Stimulated activated CD4-positive, alpha-beta T cell treated with anti-CD3 and anti-CD28 coated beads, TNF-alpha, amount 100 ng/mL, for 1 hour (primary cell): ENCODE data around the gene AFF1.
"Not testable (repeated sequence)": the region's sequence is repeated elsewhere in the genome, so short reads cannot be mapped to it uniquely, and the experiment has no call there.

Experiments used
- DNase-seq, 3 donors: peaks; one replicate each; pipeline ENCODE4 v3.0.0-alpha.2; 2020; ENCODE audit warnings: low read depth in 3 of 3, low spot score in 1 of 3

The AFF1 gene

DNA sequence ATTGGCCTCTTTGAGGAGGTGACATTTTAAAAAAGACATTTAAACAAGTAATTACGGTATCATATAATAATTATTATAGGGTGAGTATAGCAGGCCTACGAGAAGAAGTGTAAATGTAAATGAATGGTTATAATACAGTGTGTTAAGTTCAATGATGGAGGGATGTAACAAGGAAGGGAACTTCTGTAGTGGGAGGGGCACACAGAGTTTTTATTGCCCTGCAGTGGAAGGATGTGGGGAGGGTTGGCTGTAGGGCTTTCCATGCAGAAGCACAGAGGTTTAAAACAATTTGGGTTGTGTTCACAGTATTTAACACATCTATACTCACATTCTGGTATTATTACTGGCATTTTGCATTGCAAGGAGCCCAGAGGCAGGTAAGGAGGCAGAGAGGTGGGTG is 41.1 kb downstream of the AFF1 start:
- DNase-seq: no peak

DNA sequence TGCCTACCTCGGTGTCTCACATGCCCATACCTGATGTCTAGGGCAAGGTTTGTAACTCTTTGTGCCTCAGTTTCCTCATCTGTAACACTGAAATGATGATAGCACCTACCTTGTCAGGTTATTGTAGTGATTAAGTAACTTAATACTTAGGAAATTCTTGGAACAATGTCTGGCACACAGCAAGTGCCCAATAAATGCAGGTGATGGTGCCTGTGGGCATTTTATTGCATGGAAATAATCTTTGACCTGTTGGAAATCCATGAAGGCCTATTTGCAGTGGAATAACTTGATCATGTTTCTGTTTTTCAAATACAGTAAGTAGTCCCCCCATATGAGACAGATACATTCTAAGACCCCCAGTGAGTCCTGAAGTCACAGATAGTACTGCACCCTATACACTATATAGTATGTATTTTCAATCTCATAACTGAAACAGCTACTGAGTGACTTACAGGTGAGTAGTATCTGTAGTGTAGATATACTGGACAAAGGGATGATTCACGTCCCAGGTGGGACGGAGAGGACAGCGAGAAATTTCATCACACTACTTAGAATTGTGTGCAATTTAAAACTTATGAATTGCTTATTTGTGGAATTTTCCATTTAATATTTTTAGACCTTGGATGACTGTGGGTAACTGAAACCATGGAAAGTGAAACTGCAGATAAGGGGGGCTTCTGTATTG is 42.1 kb downstream of the AFF1 start:
- DNase-seq: no peak

DNA sequence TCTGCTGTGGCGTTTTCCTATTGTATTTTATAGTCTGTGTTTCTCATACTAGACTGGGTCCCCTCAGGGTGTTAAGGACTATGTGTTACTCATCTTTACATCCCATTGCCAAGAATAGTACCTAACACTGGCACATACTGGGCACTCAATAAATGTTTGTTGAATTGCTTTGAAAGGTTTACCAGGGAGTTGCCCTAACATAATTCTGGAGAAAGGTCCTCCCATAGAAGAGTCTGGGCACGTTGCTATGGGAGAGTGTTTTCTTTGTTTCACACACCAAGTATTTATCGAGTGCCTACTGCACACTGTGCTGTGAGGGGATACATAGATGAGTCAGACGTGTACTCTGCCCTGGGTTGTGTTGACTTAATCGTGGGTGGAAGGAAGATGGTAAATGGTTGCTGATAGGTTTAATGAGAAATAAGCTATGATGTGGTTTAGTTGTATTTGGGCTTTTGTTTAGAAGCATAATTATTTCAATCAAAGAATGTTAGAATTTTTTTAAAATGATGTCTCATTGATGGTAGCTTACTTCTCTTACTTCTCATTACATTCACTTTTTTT is 42.9 kb downstream of the AFF1 start:
- no peak for DNase-seq

DNA sequence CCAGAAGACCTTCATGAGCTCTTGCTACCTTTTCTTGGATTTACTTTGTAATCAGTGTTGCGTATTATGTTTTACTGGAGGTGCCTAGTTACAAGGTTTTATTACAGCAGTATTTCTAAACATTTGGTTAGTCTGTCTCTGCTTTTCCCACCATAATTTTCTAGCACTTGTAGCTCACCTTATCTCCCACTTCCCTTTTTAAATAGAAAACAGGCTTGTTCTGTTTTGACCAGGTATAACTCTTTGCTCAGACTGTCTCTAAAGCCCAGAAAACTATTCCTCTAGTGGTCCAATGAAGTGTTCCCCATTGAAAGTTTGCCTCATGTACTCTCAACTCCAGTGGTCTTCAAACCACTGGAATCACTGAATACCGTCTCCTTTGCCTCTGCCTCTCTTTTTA is 43.9 kb downstream of the AFF1 start:
- no peak for DNase-seq

DNA sequence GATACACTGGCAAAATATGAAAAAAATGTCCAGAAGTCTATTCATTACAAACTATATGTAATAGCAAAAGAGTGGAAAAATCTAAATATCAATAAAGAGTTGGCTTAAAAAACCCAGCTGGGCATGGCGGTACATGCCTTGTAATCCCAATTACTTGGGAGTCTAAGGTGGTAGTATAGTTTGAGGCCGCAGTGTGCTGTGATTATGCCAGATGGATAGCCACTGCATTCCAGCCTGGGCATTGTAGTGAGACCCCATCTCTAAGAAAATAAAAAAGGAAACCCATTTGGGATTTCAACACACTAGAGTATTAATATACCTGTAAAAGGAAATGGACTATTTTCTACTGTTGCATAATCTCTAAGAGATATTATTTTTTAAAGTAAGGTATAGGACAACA is 45.4 kb downstream of the AFF1 start:
- DNase-seq: no peak

DNA sequence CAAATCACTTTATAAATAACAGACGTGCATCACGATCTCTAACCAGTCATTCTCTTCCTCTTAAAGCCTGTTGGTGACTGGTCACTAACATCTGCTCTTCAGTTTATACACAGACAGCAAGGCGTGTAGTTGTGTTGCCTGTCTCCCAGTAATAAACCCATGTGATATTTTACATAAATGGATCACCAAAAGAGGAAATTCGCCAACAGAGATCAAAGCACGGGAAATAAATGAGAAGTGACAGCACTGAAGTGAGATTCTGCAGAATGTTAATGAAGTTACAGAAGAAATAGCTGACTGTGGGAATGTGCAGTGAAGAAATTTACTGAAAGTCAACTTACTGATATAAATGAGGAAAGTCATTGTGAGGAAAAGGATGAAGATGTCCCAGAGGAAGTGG is 47.0 kb downstream of the AFF1 start:
- no peak for DNase-seq

DNA sequence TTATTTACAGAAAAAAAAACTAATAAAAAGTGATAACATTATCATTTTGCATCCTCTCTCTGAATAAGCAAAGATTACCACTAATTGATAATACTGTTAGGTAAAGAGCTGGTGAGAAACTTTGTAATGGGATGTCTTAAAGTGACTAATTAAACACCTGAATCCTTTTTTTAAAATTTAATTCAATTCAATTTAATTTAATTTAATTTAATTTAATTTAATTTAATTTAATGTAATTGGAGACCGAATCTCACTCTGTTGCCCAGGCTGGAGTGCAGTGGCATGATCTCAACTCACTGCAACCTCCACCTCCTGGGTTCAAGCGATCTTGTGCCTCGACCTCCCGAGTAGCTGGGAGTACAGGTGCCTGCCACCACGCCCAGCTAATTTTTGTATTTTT is 51.0 kb downstream of the AFF1 start:
- DNase-seq: not testable (repeated sequence)

- DNase-seq: not testable (repeated sequence)
These were observed 54.8 kb downstream of the AFF1 start for GRCh38 chr4:86989658-86990057.

DNA sequence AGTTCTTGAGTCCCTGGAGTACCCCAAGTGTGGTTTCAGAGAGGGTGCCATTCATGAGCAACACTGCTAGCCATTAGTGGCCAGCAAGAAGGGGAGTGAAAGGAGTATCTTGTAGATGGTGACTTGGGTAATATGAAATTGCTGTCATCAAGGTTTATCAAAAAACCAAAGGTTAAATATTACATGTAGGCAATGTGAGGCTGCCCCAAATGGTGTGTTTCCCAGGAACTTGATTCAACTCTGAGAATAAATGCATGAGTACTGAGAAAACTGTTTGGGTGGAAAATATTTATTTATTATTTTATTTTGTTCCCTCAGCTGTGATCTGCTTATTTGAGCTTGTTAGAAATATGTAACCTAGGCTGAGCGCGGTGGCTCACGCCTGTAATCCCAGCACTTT is 55.7 kb downstream of the AFF1 start:
- no peak for DNase-seq

DNA sequence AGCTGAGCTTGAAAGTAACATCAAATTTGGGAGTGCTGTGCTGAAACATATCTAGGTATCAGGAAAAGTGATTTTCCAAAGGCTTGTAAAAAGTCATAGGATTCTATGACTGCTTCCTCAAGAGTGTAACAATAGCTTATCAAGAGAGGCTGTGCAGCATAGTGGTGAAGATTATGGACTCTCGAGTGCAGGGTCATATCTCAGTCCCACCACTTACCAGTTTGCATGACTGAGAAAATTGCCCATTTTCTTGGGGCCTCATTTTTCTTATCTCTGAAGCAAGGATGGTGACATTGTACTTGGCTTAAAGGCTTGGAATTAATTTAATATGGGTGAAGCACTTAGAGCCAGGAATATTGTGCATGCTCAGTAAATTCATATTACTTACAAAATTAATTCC is 57.2 kb downstream of the AFF1 start:
- no peak for DNase-seq

DNA sequence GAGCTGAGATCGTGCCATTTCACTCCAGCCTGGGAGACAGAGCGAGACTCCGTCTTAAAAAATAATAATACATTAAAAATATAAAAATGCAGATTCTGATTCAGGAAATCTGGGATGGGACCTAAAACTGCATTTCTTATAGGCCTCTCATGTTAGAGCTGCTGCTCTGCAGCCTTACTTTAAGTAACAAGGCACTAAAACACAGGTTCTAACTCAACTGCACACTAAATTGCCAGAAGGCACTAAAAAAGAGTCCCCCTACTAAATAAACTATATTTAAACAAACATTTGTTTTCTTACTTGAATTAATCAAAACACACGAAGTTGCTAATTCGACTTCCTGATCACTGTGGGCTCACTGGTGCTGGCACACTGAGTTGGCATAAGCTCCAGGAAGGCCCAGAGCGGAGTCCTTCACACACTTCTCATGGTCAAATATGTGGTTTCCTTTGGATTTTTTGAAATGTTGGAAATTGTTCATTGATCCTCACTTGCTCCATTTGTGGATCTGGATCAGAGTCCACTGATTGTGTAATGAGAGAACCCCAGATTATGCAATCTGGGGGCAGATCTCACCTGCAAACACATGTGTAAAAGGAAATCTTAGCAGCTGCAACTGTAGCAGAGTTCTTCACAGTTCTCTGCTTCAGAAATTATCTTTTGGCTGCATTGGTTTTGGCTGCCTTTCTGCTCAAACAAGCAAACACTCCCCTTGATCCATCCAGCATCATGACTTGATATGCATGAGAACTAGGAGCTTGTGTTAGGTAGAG is 59.3 kb downstream of the AFF1 start:
- DNase-seq: no peak

- DNase-seq: no peak
These were observed 59.9 kb downstream of the AFF1 start for GRCh38 chr4:86994686-86995085.

DNA sequence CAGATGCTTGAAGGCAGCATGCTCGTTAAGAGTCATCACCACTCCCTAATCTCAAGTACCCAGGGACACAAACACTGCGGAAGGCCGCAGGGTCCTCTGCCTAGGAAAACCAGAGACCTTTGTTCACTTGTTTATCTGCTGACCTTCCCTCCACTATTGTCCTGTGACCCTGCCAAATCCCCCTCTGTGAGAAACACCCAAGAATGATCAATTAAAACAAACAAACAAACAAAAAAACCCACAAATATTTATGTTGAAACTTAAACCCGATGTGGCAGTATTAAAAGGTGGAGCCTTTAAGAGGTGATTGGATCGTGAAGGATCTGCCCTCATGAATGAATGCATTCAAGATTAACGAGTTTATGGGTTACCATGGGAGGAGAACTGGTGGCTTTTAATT is 61.7 kb downstream of the AFF1 start:
- not testable (repeated sequence) for DNase-seq

- DNase-seq: no peak
These were observed 64.4 kb downstream of the AFF1 start for GRCh38 chr4:86999136-86999643.

- DNase-seq: no peak
These were observed 67.9 kb downstream of the AFF1 start for GRCh38 chr4:87002682-87003043.

DNA sequence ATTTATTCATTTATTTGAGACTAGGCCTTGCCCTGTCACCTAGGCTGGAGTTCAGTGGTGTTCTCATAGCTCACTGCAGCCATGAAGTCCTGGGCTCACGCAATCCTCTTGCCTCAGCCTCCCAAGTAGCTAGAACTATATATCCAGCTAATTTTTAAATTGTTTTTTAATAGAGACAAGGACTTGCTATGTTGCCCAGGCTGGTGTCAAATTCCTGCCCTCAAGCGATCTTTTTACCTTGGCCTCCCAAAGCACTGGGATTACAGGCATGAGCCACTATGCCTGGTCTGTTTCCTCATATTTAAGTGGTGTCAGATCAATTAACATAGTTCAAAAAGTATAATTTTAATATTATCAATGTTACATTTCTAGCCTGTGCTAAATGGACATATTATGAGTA is 68.5 kb downstream of the AFF1 start:
- no peak for DNase-seq

- no peak for DNase-seq
These were observed 70.5 kb downstream of the AFF1 start for GRCh38 chr4:87005369-87005689.

- no peak for DNase-seq
These were observed 71.0 kb downstream of the AFF1 start for GRCh38 chr4:87005690-87006425.

DNA sequence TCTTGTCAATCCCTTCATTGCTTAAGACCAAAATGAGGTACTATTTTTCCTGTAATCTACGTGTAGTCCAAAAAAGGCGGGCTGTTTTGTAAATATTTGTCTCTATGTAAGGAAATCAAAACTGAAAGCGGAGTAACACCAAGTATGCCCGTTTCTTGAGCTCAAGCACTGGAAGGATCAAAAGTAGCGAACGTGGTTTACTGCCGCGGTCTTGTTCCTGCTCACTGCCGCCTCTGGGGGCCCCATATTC is 71.5 kb downstream of the AFF1 start:
- DNase-seq: no peak

DNA sequence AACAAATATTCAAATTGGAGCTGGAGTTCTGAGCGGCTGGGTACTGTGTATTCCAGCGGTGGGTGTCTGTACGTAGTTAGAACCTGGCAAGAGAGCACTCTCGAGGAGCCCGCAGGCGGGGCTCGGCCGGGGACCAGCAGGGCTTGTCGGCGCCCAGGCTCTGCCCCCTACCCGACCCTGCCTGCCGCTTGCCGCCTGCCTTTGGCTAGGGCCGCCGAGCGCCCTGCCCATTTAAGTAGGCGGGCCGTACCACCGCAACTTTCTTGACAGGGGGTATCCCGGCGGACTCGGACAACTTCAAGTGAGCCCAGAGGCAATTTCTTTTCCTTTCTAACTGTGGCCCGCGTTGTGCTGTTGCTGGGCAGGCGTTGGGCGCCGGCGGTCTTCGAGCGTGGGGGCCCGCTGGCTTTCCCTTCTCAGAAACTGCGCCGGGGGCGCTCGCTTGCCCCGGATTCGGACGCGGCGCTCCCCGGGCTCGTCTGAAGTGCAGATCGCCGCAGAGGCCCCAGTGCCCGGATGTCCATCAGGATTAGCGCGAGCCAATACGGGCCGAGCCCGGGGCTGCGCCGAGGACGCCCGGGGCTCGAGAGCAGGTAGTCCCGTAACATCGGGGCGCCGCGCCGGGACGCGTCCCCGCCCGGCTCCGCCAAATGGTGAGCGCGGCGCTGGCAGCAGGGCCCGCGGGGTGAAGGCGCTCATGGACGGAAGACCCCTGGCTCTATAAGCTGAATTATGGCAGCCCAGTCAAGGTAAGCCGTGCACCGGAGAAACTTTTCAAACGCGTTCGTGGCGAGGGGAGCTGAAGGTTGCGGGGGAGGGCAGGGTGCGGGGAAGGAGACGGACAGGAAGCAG is 72.1 kb downstream of the AFF1 start:
- peak; percentile 70 to 76 (median 75) for DNase-seq
